HG03108 (cell line): ENCODE data around the gene TTC21B.
"Not testable (repeated sequence)": the region's sequence is repeated elsewhere in the genome, so short reads cannot be mapped to it uniquely, and the experiment has no call there.

Experiments
- ATAC-seq: cut with Tn5 transposase; IDR thresholded peaks from one replicate; pipeline ENCODE4 v1.9.1; 2021; ENCODE audit warnings: moderate library complexity; ENCODE audit not compliant: unreplicated experiment

Gene TTC21B

DNA sequence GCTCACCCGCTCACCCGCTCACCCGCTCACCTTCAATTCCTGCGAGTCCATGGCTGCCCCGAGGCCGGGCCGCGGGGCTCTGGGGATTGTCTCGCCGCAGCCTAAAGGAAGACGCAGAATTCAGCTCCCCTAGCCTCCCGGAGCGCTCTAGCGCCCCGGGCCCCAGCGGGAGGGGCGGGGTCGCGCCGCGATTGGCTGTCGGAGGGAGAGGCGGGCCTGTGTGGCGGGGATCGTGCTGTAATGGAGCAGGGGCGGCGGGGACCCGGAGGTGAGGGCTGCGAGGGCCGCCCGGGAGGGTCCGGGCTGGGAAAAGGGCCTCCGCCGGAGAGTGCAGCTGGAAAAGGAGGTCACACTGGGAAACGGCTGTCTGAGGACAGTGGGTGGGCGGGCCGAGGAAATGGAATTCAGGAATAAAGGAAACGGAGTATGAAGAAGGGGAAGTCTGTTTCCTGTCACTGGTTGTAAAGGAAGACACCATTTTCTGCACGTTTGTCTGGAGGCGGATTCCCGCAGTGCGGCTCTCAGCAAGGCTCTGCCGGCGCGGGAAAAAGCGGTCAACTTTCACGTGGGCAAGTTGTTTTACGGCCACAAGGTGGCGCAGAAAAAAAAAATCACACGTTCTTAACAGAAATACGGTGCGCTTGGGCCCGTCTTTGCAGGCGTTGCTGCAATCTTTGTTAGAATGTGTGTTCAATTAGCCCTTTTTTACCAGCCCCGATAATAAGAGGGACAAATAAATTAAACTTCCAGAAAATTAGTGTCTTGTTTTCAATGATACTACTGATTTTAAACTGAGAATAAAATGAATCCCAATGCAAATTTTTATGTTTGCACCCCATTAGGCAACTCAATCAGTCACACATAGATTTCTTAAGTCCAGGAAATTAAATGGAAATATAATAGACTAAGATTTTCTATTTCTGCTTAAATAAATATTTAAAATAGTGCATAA is at the start of gene TTC21B:
TTC21B (minus strand) TSS at position 122 of the 952 bp plus-strand sequence; CDS start at position 51, 71 bp downstream.
- peak; percentile 96 for ATAC-seq

DNA sequence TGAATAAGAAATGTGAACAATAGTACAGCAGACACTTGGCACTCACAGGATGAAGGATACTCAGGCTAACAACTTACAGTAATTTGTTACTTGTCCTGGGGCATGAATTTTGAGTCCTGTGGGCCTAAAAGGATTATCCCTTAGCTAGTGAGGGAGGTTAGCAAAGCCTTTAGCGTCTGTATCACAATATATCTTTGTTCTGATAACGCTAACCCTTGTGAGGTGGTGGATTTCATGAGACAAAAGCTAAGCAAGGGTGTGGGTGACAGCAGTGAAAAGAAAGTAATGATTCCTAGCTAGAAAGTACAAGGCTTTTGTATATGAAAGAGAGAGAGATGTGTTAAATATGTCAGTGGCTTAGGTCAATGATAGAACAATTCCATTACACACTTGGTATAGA is 46.8 kb upstream of the TTC21B start:
- ATAC-seq = no peak

DNA sequence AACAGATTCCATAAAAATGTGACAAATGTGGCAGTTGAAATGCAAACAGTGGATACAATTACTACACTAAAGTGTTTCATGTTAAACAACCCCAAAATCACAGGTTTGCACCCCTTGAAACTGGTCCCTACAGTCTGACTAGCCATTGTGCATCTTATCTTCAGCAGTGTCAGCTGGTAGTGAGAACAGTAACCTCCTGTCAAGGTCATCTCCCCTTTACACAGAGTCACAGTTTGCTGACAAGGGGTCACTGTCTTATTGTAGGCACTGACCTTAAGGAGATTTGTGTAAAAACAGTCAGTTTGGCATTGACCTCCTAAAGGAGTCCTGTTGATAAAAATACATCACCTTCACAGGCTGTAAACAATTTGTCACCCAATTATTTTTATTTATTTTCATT is 37.3 kb upstream of the TTC21B start:
- no peak for ATAC-seq

DNA sequence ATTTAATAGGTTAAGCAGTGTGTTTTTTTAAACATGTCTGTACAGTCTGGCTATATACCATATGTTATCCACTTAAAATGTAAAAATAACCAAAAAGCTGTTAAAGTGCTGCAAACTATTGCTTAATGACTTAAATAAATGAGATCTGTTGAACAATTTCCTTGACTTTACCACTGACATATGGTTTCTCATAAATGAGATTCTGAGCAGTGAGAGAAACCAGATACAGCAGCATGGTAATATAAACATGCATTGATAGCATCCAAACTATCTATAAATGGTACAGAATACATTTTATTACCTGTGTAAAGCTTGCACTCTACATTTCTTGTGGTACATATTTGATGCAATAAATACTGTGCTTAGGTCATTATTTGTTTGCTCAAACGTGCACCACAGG is 36.3 kb upstream of the TTC21B start:
- ATAC-seq = no peak

DNA sequence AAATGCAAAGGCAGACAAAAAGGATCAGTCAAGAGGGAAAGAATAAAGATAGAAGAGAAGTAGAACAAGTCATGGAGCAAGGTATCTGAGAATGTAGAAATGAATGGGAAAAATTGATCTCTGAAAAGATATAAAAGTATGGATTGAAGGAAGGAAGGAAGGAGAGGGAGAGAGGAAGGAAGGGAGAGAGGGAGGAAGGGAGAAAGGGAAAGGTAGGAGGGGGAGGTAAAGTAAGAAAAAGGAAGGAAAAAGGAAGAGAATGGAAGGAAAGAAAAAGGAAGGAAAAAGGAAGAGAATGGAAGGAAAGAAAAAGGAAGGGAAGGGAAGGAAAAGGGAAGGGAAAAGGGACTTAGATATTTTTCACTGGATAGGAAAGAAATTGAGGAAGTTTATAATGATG is 31.5 kb upstream of the TTC21B start:
- no peak for ATAC-seq

DNA sequence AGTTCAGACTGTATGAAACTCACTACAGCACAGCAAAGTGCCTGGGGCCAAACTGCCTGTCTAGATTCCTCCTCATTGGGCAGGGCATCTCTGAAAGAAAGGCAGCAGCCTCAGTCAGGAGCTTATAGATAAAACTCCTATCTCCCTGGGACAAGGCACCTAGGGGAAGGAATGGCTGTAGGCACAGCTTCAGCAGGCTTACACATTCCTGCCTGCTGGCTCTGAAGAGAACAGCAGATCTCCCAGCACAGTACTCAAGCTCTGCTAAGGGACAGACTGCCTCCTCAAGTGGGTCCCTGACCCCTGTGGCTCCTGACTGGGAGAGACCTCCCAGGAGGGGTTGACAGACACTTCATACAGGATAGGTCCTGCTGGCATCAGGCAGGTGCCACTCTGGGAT is 18.6 kb upstream of the TTC21B start:
- ATAC-seq = not testable (repeated sequence)

DNA sequence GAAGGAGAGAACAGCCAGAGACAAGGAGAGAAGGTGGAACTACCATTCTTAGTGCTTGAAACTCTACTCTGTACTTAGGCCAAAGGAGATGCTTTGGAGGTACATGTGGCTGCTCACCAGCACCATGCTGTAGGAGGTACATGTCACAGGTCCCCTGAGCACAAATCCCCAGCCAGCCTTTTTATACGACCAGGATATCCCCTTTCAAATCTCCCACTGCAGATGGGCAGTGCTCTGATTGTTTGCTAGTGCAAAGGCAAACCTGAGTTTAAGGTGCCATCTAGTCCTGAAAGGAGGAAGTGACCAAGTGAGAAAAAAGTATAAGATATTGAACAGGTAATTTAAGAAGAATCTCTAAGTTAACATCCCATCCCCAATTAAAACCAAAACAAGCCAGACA is 17.1 kb upstream of the TTC21B start:
- ATAC-seq = no peak

DNA sequence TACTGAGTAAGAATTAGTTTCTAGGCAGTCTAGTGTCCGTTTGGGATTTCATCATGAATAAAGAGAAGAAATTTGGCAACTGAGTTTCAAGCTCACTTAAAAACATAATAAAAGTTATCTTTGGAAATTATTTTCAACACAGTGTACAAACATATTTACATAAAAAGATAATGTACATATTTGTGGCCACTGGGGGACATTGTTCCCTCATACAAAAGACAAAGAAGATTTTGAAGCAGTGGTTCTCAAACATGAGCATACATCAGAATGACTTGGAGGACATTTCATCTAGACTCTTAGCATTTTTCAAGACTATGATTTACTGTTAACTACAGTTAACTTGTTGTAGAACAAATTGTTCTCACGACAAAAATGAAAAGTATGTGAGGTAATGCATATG is 15.7 kb upstream of the TTC21B start:
- ATAC-seq = no peak

DNA sequence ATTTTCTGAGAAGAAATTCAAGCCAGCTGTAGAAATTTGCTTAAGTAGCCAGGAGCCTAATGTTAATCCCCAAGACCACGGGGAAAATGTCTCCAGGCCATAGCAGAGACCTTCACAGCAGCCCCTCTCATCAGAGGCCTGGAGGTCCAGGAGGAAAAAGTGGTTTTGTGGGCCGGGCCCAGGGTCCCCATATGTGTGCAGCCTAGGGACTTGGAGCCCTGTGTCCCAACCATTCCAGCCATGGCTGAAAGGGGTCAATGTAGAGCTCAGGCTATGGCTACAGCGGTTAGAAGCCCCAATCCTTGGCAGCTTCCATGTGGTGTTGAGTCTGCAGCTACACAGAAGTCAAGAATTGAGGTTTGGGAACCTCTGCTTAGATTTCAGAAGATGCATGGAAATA is 14.2 kb upstream of the TTC21B start:
- ATAC-seq = no peak

DNA sequence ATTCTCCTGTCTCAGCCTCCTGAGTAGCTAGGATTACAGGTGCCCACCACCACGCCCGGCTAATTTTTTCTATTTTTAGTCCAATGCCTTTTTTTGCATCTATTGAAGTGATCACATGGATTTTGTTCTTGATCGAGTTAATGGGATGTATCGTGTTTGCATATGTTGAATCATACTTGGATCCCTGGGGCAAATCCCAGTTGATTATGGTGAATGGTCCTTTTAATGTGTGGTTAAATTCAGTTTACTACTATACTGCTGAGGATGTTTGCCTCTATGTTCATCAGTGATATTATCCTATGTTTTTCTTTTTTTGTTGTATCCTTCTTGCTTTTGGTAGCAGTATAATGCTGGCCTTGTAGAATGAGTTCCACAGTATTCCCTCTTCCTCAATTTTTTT is 8.2 kb upstream of the TTC21B start:
- no peak for ATAC-seq

DNA sequence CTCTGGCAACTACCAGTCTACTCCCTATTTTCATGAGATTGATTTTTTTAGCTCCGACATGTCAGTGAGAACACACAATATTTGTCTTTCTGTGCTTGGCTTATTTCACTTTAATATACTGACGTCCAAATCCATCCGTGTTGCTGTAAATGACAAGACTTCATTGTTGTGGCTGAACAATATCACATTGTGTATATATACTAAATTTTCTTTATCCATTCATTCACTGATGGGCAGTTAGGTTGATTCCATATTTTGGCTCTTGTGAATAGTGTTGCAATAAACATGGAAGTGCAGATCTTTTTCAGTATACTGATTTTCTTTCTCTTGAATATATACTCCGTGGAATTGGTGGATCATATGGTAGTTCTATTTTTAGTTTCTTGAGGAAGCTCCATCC is 5.8 kb upstream of the TTC21B start:
- ATAC-seq = no peak

DNA sequence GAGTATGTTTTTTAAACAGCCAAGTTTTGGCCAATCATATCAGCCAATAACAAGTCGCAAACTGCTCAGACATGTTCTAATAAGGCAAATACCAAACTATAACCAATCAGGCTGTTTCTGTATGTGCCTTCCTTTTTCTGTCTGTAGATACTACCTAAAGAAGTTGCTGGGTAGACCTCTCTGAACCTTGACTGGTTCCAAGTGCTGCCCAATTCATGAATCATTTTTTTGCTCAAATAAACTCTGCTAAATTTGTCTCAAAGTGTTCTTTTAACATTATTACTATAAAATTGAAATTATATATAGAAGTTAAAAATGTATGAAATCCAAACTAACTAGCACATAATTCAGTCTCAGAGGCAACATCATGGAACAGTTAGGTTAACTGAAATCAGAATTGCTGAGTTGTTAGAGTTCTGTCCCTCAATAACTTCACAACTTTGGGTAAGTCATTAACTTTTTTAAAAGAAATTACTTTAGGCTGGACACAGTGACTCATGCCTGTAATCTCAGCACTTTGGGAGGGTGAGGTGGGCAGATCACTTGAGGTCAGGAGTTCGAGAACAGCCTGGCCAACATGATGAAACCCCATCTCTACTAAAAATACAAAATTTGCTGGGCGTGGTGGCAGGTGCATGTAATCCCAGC is 4.9 kb upstream of the TTC21B start:
- no peak for ATAC-seq

DNA sequence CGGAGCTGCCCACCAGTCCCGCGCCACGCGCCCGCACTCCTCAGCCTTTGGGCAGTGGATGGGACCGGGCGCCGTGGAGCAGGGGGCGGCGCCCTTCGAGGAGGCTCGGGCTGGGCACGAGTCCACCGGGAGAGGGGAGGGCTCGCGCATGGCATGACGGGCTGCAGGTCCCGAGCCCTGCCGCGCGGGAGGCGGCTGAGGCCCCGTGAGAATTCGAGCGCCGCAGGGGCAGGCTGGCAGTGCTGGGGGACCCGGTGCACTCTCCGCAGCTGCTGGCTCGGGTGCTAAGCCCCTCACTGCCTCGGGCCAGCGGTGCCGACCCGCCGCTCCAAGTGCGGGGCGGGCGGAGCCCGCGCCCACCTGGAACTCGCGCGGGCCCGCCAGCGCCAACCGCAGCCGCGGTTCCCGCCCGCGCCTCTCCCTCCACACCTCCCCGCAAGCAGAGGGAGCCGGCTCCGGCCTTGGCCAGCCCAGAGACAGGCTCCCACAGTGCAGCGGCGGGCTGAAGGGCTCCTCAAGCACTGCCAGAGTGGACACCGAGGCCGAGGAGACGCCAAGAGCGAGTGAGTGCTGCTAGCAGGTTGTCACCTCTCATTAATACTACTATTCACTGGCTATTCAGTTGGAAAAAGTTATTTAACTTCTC is 3.6 kb upstream of the TTC21B start:
- no peak for ATAC-seq

DNA sequence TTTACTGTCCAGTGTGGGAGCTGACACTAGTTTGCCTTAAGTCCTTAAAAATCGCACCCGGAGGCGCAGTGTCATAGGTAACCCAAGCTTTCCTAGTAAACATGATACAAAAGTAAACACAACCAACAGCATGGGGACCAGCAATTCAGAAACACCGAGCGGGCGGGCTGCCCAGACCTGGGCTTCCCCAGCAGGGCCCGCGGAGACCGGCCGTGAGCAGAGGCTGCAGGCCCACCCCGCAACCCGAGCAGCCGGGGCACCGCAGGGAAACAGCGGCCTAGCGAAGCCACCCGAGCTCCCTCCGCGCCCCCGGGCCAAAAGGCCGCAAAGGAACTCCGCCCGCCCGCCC is 296 bp downstream of the TTC21B start:
- ATAC-seq = peak; percentile 26

DNA sequence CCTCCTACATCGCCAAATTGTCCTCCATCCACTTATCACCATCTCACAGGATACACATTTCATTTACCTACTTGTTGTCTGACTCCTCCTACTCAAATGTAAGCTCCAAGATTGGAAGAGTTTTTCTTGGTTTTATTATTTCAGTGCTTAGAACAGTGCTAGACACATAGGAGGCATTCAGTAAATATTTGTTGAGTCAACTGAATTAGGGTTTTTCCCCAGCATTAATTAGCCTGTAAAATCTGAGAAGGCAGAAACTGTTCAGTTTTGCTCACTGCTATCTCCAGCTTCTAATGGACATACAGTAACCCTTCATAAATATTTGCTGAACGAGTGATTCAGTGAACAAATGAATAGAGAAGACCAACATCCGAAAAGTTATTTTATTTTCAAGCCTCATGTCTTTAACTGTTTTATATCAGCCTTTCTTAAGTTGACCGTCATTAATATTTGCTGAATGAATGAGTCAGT is 800 bp downstream of the TTC21B start:
- no peak for ATAC-seq

DNA sequence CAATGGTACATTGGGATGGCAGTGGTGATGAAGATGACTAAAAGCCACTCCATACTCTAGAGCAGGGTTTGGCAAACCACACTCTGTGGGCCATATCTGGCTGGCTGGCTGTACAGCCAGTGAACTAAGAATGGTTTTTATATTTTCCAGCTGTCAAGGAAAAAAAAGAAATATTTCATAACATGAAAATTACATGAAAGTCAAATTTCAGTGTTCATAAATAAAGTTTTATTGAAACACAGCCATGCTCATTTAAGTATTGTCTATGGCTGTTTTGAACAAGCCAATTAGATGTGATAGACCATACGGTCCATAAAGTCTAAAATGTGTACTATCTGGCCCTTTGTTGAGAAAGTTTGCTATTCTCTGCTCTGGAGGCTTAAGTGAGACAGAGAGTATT is 1.5 kb downstream of the TTC21B start:
- no peak for ATAC-seq

DNA sequence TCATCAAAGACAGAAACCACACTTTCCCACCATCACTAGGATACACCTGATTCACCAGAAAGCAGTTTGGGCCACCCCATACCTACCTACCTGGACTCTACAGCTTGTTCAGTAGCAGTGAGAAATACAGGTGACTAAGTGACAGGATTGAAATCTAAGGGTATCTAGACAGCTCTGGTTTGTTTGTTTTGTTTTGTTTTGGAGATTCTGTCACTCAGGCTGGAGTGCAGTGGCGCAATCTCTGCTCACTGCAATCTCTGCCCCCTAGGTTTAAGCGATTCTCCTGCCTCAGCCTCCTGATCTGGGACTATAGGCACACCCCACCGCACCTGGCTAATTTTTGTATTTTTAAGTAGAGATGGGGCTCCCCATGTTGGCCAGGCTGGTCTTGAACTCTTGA is 3.1 kb downstream of the TTC21B start:
- no peak for ATAC-seq

DNA sequence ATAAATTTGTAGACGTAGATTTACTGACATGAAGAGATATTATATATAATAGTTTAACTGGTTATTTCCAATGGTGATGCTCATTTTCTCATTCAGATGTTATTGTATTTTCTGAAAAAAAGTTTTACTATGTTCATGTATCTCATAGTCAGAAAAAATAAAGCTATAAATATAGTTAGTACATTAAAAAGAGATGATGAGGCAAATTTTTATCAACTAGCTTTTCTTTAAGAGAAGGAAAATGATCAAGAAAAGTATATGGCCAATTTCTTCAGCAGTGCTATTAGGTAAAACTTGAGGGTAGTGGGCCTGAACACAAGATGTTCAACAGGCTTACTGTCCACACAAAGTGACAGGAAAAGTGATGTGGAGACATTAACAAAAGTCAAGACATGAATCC is 11.7 kb downstream of the TTC21B start:
- no peak for ATAC-seq

DNA sequence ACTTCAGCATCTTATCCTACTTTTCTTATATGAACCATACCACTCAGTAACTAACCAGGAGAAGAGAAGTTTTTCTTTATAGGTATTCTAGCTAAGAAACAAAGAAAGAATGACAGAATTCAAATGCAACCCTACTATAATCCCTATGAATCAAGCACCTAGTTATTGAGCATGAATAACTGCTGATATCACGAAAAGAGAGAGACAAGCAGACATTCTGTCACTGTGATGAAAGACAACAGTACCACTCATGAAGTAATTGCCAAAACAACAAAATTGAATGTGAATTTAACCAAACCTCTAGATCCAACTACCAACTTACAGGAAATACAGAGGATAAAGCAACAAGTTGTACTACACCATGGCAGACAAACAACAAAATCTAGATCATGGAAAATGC is 15.3 kb downstream of the TTC21B start:
- no peak for ATAC-seq

DNA sequence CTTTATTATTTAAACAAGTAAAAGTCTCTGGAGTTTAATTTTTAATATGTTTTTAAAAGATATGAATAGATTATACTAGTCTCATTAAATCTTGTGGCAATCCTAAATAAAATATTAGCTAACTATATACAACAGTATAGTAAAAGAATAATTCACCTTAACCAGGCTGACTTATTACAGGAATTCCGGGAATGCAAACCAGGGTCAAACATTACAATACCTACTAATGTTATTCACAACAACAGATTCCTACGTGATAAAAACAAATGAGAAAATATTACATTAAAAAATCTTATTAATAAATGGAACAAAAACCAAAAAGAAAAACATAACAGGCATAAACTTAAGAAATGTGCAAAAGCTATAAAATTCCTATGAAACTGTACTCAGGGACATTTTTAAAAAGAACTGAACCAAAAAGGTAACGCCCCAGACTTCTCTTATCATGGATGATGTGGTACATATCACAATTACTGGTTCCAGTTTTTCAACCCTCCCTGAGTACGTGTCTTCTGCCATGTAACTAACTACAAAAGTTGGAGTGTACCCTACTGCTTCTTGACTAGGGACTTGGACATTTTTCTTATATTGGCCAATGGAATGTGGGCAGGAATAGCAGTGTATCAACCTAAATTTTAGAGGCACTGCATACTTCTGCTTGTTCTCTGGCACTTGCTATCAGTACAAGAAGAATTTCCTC is 20.2 kb downstream of the TTC21B start:
- no peak for ATAC-seq

DNA sequence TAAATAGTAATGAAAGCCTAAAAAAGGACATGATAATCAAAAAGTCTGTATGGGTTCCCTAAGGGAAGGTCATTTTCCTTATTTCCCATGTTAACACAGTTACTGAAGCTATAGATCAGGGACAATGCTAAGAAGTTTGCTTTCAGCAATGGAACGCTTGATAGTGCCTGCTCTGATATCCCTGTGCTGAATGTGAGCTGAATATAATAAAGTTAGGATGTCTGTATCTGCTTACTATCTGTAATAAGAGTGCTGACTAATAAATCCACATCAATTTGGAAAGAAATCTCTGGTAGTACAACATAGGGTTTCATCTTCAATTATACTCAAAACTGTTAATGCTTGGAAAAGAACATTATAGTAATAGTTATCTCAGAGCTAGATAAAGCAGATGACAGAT is 25.8 kb downstream of the TTC21B start:
- no peak for ATAC-seq
